K562 (cell line): ENCODE data around the gene ZNF618. TPM values are rescaled to one million over a fixed set of nuclear protein-coding genes. Genes with fewer than 3 reads are reported as not detected.

Experiments used
- ATAC-seq: fragments of 200-7000 bp; cut with Tn5 transposase; 3 replicates; pipeline ENCODE4 v1.9.1; 2020; ENCODE audit warnings: moderate library complexity
- BruUV-seq: library from RNA; stranded (reverse); fragments of 400-500 nt; replicated peaks from 2 replicates; lab custom pipeline; 2021; lab: Mats Ljungman, UMichigan
- CTCF ChIA-PET: fragments of 300-600 bp; formaldehyde crosslinking; extraction: SDS; loops from one replicate; lab custom pipeline; 2021; ENCODE audit warnings: low intra/inter-chr PET ratio; lab: Yijun Ruan, JAX
- POLR2A ChIA-PET: fragments of 300-600, 350-650 bp; sonication (Branson Sonifier 250); formaldehyde crosslinking; extraction: SDS; loops from one replicate; lab custom pipeline; 2021; ENCODE audit warnings: antibody characterized with exemption, inconsistent platforms; lab: Yijun Ruan, JAX
- DNase-seq, 4 experiments: peaks; one replicate each; pipeline versions ENCODE4 v3.0.0 to v3.0.0-alpha.2; 2011 to 2018; ENCODE audit warnings: low spot score in 3 of 4, mixed read lengths in 3 of 4; ENCODE audit errors: extremely low read depth in 1 of 4
- FAIRE-seq: peaks from 2 replicates; lab custom pipeline; 2011; peaks lifted over from hg19 to GRCh38; lab: Jason Lieb, UNC
- H2AFZ ChIP-seq: 2 replicates; pipeline ENCODE4 v1.6.0; 2011; ENCODE audit warnings: low read depth, low read length, control low read depth, inconsistent platforms
- H3K27ac ChIP-seq: fragments of 200-600 bp; 3 replicates; pipeline ENCODE4 v1.8.0; 2011; ENCODE audit warnings: low read depth, mild to moderate bottlenecking, control low read depth, inconsistent platforms, low read length, moderate library complexity, mixed read lengths; ENCODE audit errors: extremely low read depth
- H3K27me3 ChIP-seq, 2 experiments: fragments of 300-600 bp in 1 of 2; 2 replicates in 1 of 2; 3 replicates in 1 of 2; pipeline versions ENCODE4 v1.6.0 to v1.8.0; 2011; ENCODE audit warnings: inconsistent platforms in 2 of 2, low read length in 2 of 2, mild to moderate bottlenecking in 1 of 2, mixed read lengths in 1 of 2, moderate library complexity in 1 of 2; ENCODE audit not compliant: control insufficient read depth in 2 of 2, insufficient read depth in 2 of 2
- H3K36me3 ChIP-seq: fragments of 300-600 bp; 3 replicates; pipeline ENCODE4 v1.8.0; 2011; ENCODE audit warnings: mild to moderate bottlenecking, low read length, inconsistent platforms; ENCODE audit not compliant: control insufficient read depth, insufficient read depth
- H3K4me1 ChIP-seq, 2 experiments: fragments of 200-600 bp in 1 of 2; replicated peaks in 1 of 2; 2 replicates in 1 of 2; 3 replicates in 1 of 2; pipeline versions ENCODE4 v1.5.1 to v1.8.0; 2011; ENCODE audit warnings: inconsistent platforms in 2 of 2, low read length in 2 of 2, mild to moderate bottlenecking in 1 of 2, mixed read lengths in 1 of 2, moderate library complexity in 1 of 2; ENCODE audit not compliant: control insufficient read depth in 2 of 2, insufficient read depth in 2 of 2
- H3K4me2 ChIP-seq: 2 replicates; pipeline ENCODE4 v1.6.1; 2011; ENCODE audit warnings: low read length, control low read depth, inconsistent platforms, mixed read lengths; ENCODE audit not compliant: insufficient read depth
- H3K4me3 ChIP-seq: fragments of 200-600 bp; sonication (generic), shearing (Covaris generic); 2 replicates; pipeline ENCODE4 v1.5.1; 2016; ENCODE audit warnings: control low read depth, inconsistent platforms
- H3K79me2 ChIP-seq: fragments of 200-600 bp; 3 replicates; pipeline ENCODE4 v1.8.0; 2011; ENCODE audit warnings: low read length, inconsistent platforms; ENCODE audit not compliant: control insufficient read depth, insufficient read depth
- H3K9ac ChIP-seq, 2 experiments: 2 replicates each; pipeline versions ENCODE4 v1.6.0 to v1.6.1; 2011; ENCODE audit warnings: low read depth in 2 of 2, low read length in 2 of 2, control low read depth in 1 of 2, inconsistent platforms in 1 of 2, mild to moderate bottlenecking in 1 of 2, mixed read lengths in 1 of 2; ENCODE audit not compliant: insufficient read depth in 1 of 2
- H3K9me1 ChIP-seq: one replicate; pipeline ENCODE4 v1.6.0; 2011; ENCODE audit warnings: inconsistent platforms, mild to moderate bottlenecking, low read length, moderate library complexity; ENCODE audit not compliant: control insufficient read depth, insufficient read depth
- H3K9me3 ChIP-seq: replicated peaks from 2 replicates; pipeline ENCODE4 v1.5.1; 2011; ENCODE audit warnings: low read depth, low read length, inconsistent platforms; ENCODE audit not compliant: control insufficient read depth, insufficient read depth
- H4K20me1 ChIP-seq: replicated peaks from 2 replicates; pipeline ENCODE4 v1.6.1; 2011; ENCODE audit warnings: low read length, inconsistent platforms, mixed read lengths; ENCODE audit not compliant: control insufficient read depth, insufficient read depth
- BDP1 ChIP-seq: IDR thresholded peaks from 3 replicates; pipeline ENCODE4 v1.6.1; 2011; ENCODE audit not compliant: insufficient read length, insufficient read depth
- FOXK1 ChIP-seq: sonication (generic); formaldehyde crosslinking; IDR thresholded peaks from 2 replicates; pipeline ENCODE4 v1.8.0; 2022; ENCODE audit warnings: missing genetic modification reagents, mild to moderate bottlenecking, borderline replicate concordance
- FOXO4 ChIP-seq: fragments of 450-650 bp; formaldehyde crosslinking; IDR thresholded peaks from 2 replicates; pipeline ENCODE4 v1.4.0; 2020; ENCODE audit warnings: mild to moderate bottlenecking, moderate library complexity
- NELFE ChIP-seq: IDR thresholded peaks from 2 replicates; pipeline ENCODE4 v1.6.1; 2011; ENCODE audit warnings: mild to moderate bottlenecking; ENCODE audit not compliant: insufficient read depth, insufficient read length
- RUNX1 ChIP-seq: sonication (generic); IDR thresholded peaks from 2 replicates; pipeline ENCODE4 v1.6.1; 2016; ENCODE audit warnings: antibody characterized with exemption, low read depth
- SMARCA4 ChIP-seq: fragments of 450-650 bp; IDR thresholded peaks from 2 replicates; pipeline ENCODE4 v1.6.1; 2016
- SP1 ChIP-seq: sonication (generic); formaldehyde crosslinking; IDR thresholded peaks from 2 replicates; pipeline ENCODE4 v1.8.1; 2022; ENCODE audit warnings: mild to moderate bottlenecking, missing genetic modification reagents
- WGBS: fragments of 100-300 bp; shearing (Covaris generic); methylation state at CpG from one replicate; pipeline ENCODE4 v1.1.6; 2016; ENCODE audit warnings: low coverage, mixed read lengths; ENCODE audit not compliant: insufficient coverage; ENCODE audit errors: missing lambda C conversion rate; 5-methylcytosine and 5-hydroxymethylcytosine counted together
- in situ Hi-C: fragments of 300-500 bp; cut with MboI; formaldehyde crosslinking; loops from 4 replicates; pipeline ENCODE4 v1.15.0; 2018; ENCODE audit warnings: inconsistent platforms, mixed read lengths
- intact Hi-C: fragments of 100-400 bp; cut with micrococcal nuclease; formaldehyde crosslinking; loops from 2 replicates; pipeline ENCODE4 v1.14.2; 2022
- polyA plus RNA-seq, 8 experiments: library from polyadenylated mRNA; depleted of rRNA in 4 of 8; stranded (reverse) in 5 of 8; unstranded in 3 of 8; fragments of >200 nt; fragmentation: Nextera tagmentation in 2 of 8; fragmentation: Illumina TruSeq in 1 of 8; extraction: Ambion mirVana in 2 of 8; extraction: Trizol in 1 of 8; gene quantifications; 2 replicates each; pipeline versions ENCODE4 v1.2.1 to v1.2.3, GENCODE V29; 2011 to 2014; ENCODE audit warnings: inconsistent platforms in 1 of 8, missing spikeins in 1 of 8
- total RNA-seq, 7 experiments: library from RNA; depleted of rRNA in 6 of 7; stranded (reverse); fragments of >200 nt in 6 of 7; fragmentation: Illumina TruSeq in 2 of 7; extraction: Trizol in 2 of 7; gene quantifications; 2 replicates each; pipeline versions ENCODE4 v1.2.1 to v1.2.3, GENCODE V29; 2011 to 2021; ENCODE audit warnings: low replicate concordance in 1 of 7
- TF ChIP-seq, protein P1 (sequence below): sonication (generic); formaldehyde crosslinking; IDR thresholded peaks from 2 replicates; pipeline ENCODE4 v1.8.0; 2022; ENCODE audit warnings: mild to moderate bottlenecking, missing genetic modification reagents
- TF ChIP-seq, protein P2 (sequence below): fragments of 450-650 bp; IDR thresholded peaks from 2 replicates; pipeline ENCODE4 v1.6.1; 2016; ENCODE audit warnings: mild to moderate bottlenecking
- TF ChIP-seq, protein P3 (sequence below): fragments of 450-650 bp; IDR thresholded peaks from 2 replicates; pipeline ENCODE4 v1.7.1; 2018; ENCODE audit warnings: mild to moderate bottlenecking, low read depth; ENCODE audit not compliant: partially characterized antibody

The ZNF618 gene
- total and polyA plus RNA-seq, 9 of the 15 experiments (the other 6 are each of a cell fraction or from before 2014, with no cell fraction given): 0.08 to 13.7 (median 3.4) TPM

GRCh38 chr9:113943112-113944009 is 67.3 kb downstream of the ZNF618 start (continued):
- TF ChIP-seq FOXO4 (CRISPR knock-in tag): no peak
- TF ChIP-seq, protein P1, sequence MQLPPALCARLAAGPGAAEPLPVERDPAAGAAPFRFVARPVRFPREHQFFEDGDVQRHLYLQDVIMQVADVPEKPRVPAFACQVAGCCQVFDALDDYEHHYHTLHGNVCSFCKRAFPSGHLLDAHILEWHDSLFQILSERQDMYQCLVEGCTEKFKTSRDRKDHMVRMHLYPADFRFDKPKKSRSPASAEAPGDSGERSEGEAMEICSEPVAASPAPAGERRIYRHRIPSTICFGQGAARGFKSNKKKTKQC (CRISPR knock-in tag): no peak
- no peak for TF ChIP-seq SP1
- TF ChIP-seq NELFE: no peak
- TF ChIP-seq, all 486 proteins: peak for 0

- intact Hi-C loops: no loop called here
- Histone ChIP-seq H3K36me3 (no peaks in the 10 kb centered on the region), H2AFZ (no peak overlapping the region), H3K27ac (no peak overlapping the region), H3K79me2 (no peaks in the 10 kb centered on the region; the same call in 2 of the 3 replicates), H3K9me1 (no peaks in the 10 kb centered on the region), H3K4me1 (no peaks in the 10 kb centered on the region), H3K4me3 (no peak overlapping the region), H4K20me1 (peaks cover 8% of the 10 kb centered on the region; the same call in 1 of the 2 replicates), H3K9me3 (no peaks in the 10 kb centered on the region), H3K4me2 (no peak overlapping the region), H3K27me3 (no peaks in the 10 kb centered on the region), H3K9ac (no peak overlapping the region)
- FAIRE-seq (no peak), ATAC-seq (no peak), DNase-seq (no peak)
- 55% methylated on average over 8 of the region's 8 CpGs for WGBS
- POLR2A ChIA-PET: no interaction called here
- no TSS peak for BruUV-seq
- CTCF ChIA-PET: no interaction called here
- in situ Hi-C loops: no loop called here
- TF ChIP-seq, protein P2, sequence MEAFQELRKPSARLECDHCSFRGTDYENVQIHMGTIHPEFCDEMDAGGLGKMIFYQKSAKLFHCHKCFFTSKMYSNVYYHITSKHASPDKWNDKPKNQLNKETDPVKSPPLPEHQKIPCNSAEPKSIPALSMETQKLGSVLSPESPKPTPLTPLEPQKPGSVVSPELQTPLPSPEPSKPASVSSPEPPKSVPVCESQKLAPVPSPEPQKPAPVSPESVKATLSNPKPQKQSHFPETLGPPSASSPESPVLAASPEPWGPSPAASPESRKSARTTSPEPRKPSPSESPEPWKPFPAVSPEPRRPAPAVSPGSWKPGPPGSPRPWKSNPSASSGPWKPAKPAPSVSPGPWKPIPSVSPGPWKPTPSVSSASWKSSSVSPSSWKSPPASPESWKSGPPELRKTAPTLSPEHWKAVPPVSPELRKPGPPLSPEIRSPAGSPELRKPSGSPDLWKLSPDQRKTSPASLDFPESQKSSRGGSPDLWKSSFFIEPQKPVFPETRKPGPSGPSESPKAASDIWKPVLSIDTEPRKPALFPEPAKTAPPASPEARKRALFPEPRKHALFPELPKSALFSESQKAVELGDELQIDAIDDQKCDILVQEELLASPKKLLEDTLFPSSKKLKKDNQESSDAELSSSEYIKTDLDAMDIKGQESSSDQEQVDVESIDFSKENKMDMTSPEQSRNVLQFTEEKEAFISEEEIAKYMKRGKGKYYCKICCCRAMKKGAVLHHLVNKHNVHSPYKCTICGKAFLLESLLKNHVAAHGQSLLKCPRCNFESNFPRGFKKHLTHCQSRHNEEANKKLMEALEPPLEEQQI: no peak
- TF ChIP-seq BDP1 (no peak), FOXK1 (CRISPR knock-in tag) (no peak), SMARCA4 (no peak), RUNX1 (no peak)
- TF ChIP-seq, protein P3, sequence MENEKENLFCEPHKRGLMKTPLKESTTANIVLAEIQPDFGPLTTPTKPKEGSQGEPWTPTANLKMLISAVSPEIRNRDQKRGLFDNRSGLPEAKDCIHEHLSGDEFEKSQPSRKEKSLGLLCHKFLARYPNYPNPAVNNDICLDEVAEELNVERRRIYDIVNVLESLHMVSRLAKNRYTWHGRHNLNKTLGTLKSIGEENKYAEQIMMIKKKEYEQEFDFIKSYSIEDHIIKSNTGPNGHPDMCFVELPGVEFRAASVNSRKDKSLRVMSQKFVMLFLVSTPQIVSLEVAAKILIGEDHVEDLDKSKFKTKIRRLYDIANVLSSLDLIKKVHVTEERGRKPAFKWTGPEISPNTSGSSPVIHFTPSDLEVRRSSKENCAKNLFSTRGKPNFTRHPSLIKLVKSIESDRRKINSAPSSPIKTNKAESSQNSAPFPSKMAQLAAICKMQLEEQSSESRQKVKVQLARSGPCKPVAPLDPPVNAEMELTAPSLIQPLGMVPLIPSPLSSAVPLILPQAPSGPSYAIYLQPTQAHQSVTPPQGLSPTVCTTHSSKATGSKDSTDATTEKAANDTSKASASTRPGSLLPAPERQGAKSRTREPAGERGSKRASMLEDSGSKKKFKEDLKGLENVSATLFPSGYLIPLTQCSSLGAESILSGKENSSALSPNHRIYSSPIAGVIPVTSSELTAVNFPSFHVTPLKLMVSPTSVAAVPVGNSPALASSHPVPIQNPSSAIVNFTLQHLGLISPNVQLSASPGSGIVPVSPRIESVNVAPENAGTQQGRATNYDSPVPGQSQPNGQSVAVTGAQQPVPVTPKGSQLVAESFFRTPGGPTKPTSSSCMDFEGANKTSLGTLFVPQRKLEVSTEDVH: no peak
Observed at GRCh38 chr9:113945784-113946183, 69.7 kb downstream of the ZNF618 start.
